Measurements from ENCODE around the gene GTF3C1.

GRCh38 chr16:27429330-27429871 is 120.3 kb downstream of the GTF3C1 start:
- TF ChIP-seq CTCF (IDR thresholded peaks at IDR 0.05) (no peak), POLR2A (IDR thresholded peaks at IDR 0.05) (no peak)
